Duodenal mucosa (tissue), 2 donors: ENCODE results near the gene APCDD1L.
"Not testable (repeated sequence)": the region's sequence is repeated elsewhere in the genome, so short reads cannot be mapped to it uniquely, and the experiment has no call there.

ENCODE experiments used
- H3K27ac ChIP-seq: one replicate; pipeline ENCODE4 v1.7.0; 2013; ENCODE audit warnings: low read depth, low read length
- H3K27me3 ChIP-seq, 2 donors: one replicate each; pipeline ENCODE4 v1.7.0; 2013; ENCODE audit warnings: low read length in 2 of 2, control low read depth in 1 of 2; ENCODE audit not compliant: insufficient read depth in 2 of 2, control insufficient read depth in 1 of 2
- H3K36me3 ChIP-seq, 2 donors: one replicate each; pipeline ENCODE4 v1.7.0; 2013; ENCODE audit warnings: low read length in 2 of 2, control low read depth in 1 of 2; ENCODE audit not compliant: insufficient read depth in 2 of 2, control insufficient read depth in 1 of 2
- H3K4me1 ChIP-seq, 2 donors: one replicate each; pipeline ENCODE4 v1.7.0; 2013; ENCODE audit warnings: low read length in 2 of 2, control low read depth in 1 of 2; ENCODE audit not compliant: insufficient read depth in 2 of 2, control insufficient read depth in 1 of 2
- H3K4me3 ChIP-seq, 2 donors: one replicate each; pipeline ENCODE4 v1.7.0; 2013; ENCODE audit warnings: low read length in 2 of 2, low read depth in 1 of 2
- H3K9ac ChIP-seq, 2 donors: one replicate each; pipeline ENCODE4 v1.7.0; 2013; ENCODE audit warnings: low read length in 2 of 2, low read depth in 1 of 2
- H3K9me3 ChIP-seq, 2 donors: one replicate each; pipeline ENCODE4 v1.7.0; 2013; ENCODE audit warnings: low read length in 2 of 2, control low read depth in 1 of 2; ENCODE audit not compliant: control insufficient read depth in 1 of 2

APCDD1L gene

DNA sequence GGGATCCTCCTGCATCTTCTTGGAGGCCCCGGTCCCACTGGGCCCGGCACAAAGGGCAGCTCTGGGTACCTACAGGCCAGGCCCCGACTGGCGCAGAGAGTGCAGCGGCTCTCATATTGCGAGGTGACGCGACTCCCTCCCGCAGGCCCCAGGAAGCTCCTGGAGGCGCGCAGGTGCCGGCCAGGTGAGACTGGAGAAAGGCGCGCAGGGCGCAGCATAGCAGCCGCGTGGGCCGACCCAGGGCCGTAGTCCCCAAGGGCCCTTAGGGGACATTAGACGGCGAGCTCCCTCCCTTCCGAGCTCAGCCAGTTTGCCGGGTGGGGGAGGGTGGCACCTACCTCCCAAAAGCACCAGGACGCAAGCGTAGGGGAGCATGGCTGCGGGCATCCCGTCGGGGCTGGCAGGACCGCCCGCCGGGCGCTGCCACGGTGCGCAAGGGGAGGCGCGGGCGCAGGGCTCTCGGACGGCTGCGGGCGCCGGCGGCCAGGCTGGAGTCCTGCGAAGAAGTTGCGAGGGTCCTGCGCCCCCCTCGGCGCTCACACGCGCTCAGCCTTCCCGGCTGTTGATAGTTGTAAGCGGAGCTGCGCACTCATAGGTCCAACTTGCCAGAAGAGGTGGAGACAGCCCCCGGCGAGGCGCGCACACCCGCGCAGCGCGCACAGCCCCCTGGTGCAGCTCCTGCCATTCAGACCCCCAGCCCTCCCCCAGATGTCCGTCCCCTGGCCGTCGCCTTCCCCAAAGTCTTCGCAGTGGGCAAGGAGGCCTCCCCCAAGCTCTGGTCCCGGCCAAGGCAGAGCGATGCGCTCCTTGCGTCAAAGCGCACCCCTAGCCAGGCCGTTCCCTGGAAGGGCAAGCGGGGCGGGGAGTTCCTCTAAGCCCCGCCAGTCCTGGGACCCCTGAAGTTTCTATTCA is 622 bp downstream of the APCDD1L start:
- Histone ChIP-seq H3K9ac (no peak overlapping the region), H3K9me3 (no peaks in the 10 kb centered on the region), H3K27me3 (peaks cover 19 to 23% of the 10 kb centered on the region in 2 donors), H3K36me3 (no peaks in the 10 kb centered on the region), H3K27ac (no peak overlapping the region), H3K4me1 (no peaks in the 10 kb centered on the region), H3K4me3 (peak overlapping the region in 1 of 2 donors; percentile 24)

- Histone ChIP-seq H3K27ac (no peak overlapping the region), H3K4me3 (no peak overlapping the region), H3K27me3 (peaks cover 19 to 23% of the 10 kb centered on the region in 2 donors)
These were observed 1.5 kb downstream of the APCDD1L start for GRCh38 chr20:58513580-58514285.

DNA sequence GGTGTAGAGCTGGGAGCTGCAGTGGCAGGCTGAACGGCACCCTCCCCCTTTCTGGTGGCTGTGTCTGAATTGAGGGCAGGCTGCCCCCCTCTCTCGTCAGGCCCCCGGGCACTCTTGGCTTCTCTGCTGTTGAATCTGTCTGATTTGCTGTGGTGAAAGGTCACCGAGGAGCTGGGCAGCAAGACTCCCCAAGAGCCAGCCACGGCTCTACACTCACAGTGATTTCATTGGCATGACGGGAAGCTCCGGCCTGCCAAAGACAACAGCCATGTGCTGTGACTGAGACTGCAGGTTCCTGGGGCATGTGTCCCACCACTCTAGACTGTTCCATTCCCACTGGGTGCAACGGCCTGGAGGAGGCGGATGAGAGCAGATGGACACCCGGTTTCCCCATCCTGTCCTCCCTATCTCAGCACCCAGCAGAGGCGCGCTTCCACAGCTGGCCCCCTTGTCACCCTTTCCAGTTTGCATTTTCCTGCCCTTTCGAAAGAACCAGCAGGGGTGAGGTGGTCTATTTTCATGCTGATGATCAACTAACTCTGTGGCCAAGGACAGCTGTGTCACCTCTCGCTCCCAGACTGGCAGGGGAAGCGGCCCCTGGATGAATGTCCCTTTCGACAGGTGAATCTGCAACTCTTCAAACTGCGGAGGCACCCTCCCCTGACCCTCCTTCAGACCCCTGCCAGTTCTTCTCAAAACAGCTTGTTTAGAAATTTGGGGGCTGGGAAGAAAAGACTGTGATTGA is 2.2 kb downstream of the APCDD1L start:
- Histone ChIP-seq H3K4me3 (no peak overlapping the region), H3K27me3 (peaks cover 19 to 23% of the 10 kb centered on the region in 2 donors), H3K36me3 (no peaks in the 10 kb centered on the region), H3K9ac (no peak overlapping the region), H3K4me1 (no peaks in the 10 kb centered on the region), H3K9me3 (no peaks in the 10 kb centered on the region), H3K27ac (no peak overlapping the region)

More at GRCh38 chr20:58513580-58514285, 1.5 kb downstream of the APCDD1L start:
- no peaks in the 10 kb centered on the region for H3K4me1 ChIP-seq
- H3K9ac ChIP-seq, result no peak overlapping the region
- no peaks in the 10 kb centered on the region for H3K9me3 ChIP-seq
- no peaks in the 10 kb centered on the region for H3K36me3 ChIP-seq

- no peak overlapping the region for H3K9ac ChIP-seq
- no peak overlapping the region for H3K4me3 ChIP-seq
- H3K9me3 ChIP-seq, result no peaks in the 10 kb centered on the region
- no peak overlapping the region for H3K27ac ChIP-seq
- no peaks in the 10 kb centered on the region for H3K4me1 ChIP-seq
- H3K27me3 ChIP-seq, result peaks cover 19 to 23% of the 10 kb centered on the region in 2 donors
- H3K36me3 ChIP-seq, result no peaks in the 10 kb centered on the region
These were observed 3.3 kb downstream of the APCDD1L start for GRCh38 chr20:58511861-58512260.

GRCh38 chr20:58511364-58511763 is 3.8 kb downstream of the APCDD1L start:
- Histone ChIP-seq H3K9ac (no peak overlapping the region), H3K36me3 (no peaks in the 10 kb centered on the region), H3K27me3 (peaks cover 19 to 23% of the 10 kb centered on the region in 2 donors), H3K4me3 (no peak overlapping the region), H3K4me1 (no peaks in the 10 kb centered on the region), H3K27ac (no peak overlapping the region), H3K9me3 (peaks cover 0 to 4% of the 10 kb centered on the region in 2 donors)

GRCh38 chr20:58510921-58511320 is 4.3 kb downstream of the APCDD1L start:
- H3K27ac ChIP-seq, result no peak overlapping the region
- peaks cover 19 to 23% of the 10 kb centered on the region in 2 donors for H3K27me3 ChIP-seq
- peaks cover 4 to 5% of the 10 kb centered on the region in 2 donors for H3K9me3 ChIP-seq

DNA sequence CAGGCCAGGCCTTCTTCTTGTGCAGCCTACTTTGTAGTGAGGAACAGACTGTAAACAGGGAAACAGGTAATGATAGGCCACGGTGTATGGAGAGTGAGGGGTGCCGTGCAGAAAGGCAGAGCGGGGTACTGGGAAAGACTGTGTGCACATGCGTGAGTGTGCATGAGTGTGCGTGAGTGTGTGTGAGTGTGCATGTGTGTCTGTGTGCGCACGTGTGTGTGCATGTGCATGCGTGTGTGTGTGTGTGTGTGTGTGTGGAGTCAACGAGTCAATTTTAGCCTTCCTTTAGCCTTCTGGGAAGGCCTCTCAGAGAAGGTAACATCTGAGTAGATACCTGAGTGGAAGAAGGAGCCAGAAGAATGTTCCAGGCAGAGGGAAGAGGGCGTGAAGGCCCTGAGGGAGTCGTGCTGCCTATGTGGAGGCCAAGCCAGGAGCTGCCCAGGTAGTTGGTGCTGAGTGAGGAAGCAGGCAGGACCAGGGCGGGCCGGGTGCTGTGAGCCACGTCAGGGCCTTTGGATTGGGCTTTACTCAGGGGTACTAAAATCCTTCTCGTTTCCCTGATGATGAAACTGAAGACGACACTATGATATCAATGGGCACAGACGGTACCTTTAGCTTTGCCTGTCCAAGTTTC is 6.3 kb downstream of the APCDD1L start:
- H3K4me1 ChIP-seq, result no peaks in the 10 kb centered on the region
- peaks cover 0 to 2% of the 10 kb centered on the region in 2 donors for H3K36me3 ChIP-seq
- peaks cover 17 to 19% of the 10 kb centered on the region in 2 donors for H3K9me3 ChIP-seq
- H3K27me3 ChIP-seq, result peaks cover 11 to 17% of the 10 kb centered on the region in 2 donors
- no peak overlapping the region for H3K9ac ChIP-seq
- no peak overlapping the region for H3K4me3 ChIP-seq
- H3K27ac ChIP-seq, result no peak overlapping the region

More at GRCh38 chr20:58510921-58511320, 4.3 kb downstream of the APCDD1L start:
- Histone ChIP-seq H3K4me3 (no peak overlapping the region), H3K4me1 (no peaks in the 10 kb centered on the region), H3K9ac (no peak overlapping the region), H3K36me3 (no peaks in the 10 kb centered on the region)

DNA sequence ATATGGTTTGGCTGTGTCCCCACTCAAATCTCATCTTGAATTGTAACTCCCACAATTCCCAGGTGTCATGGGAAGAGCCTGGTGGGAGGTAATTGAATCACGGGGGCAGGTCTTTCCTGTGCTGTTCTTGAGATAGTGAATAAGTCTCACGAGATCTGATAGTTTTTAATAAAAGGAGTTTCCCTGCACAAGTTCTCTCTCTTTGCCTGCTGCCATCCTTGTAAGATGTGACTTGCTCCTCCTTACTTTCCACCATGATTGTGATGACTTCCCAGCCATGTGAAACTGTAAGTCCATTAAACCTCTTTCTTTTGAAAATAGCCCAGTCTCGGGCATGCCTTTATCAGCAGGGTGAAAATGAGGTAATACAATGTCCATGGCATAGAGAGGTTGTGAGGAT is 8.2 kb downstream of the APCDD1L start:
- H3K27ac ChIP-seq, H3K36me3 ChIP-seq, H3K4me1 ChIP-seq, H3K4me3 ChIP-seq, H3K27me3 ChIP-seq, H3K9ac ChIP-seq: not testable (repeated sequence)
- peaks cover 21 to 23% of the 10 kb centered on the region in 2 donors for H3K9me3 ChIP-seq

- H3K36me3 ChIP-seq, result peaks cover 0 to 2% of the 10 kb centered on the region in 2 donors
- peaks cover 21 to 23% of the 10 kb centered on the region in 2 donors for H3K9me3 ChIP-seq
- no peak overlapping the region for H3K9ac ChIP-seq
These were observed 10.6 kb downstream of the APCDD1L start for GRCh38 chr20:58504566-58504965.

More at GRCh38 chr20:58504566-58504965, 10.6 kb downstream of the APCDD1L start:
- Histone ChIP-seq H3K4me3 (no peak overlapping the region), H3K27me3 (no peaks in the 10 kb centered on the region), H3K4me1 (no peaks in the 10 kb centered on the region), H3K27ac (no peak overlapping the region)
